ENCODE results near the gene IPO13.

Gene IPO13

GRCh38 chr1:43924516-43924915 is 22.2 kb upstream of the IPO13 start:
- no peaks in the 10 kb centered on the region for H3F3A ChIP-seq (ENCODE audit: insufficient read depth)
- no peaks in the 10 kb centered on the region for H3K27me3 ChIP-seq (ENCODE audit: low read length)
- TF ChIP-seq CTCF (IDR thresholded peaks at IDR 0.05; ENCODE audit: insufficient read depth, low read length, poor library complexity, severe bottlenecking) (no peak), EZH2phosphoT487 (conservative IDR thresholded peaks at IDR 0.05; ENCODE audit: low read length) (no peak)
- no peaks in the 10 kb centered on the region for H3K36me3 ChIP-seq (ENCODE audit: low read length)
- H3K79me2 ChIP-seq (ENCODE audit: insufficient read depth, low read length) = no peaks in the 10 kb centered on the region
- H3K4me2 ChIP-seq (ENCODE audit: low read depth, low read length, poor library complexity, severe bottlenecking) = no peak overlapping the region
- no peaks in the 10 kb centered on the region for H3K9me3 ChIP-seq (ENCODE audit: insufficient read depth, low read length)
- H3K9me2 ChIP-seq (replicated peaks; ENCODE audit: insufficient read depth, low read length) = no peaks in the 10 kb centered on the region
- H3K4me3 ChIP-seq (ENCODE audit: insufficient read depth, low read length, poor library complexity, severe bottlenecking) = no peak overlapping the region
- H3K9ac ChIP-seq (ENCODE audit: low read length) = no peak overlapping the region
- H3K27ac ChIP-seq (ENCODE audit: low read depth, low read length) = no peak overlapping the region
- H2AFZ ChIP-seq (ENCODE audit: low read depth, low read length, severe bottlenecking) = no peak overlapping the region
- no peaks in the 10 kb centered on the region for H4K20me1 ChIP-seq (ENCODE audit: low read depth, low read length)

GRCh38 chr1:43925846-43926245 is 20.9 kb upstream of the IPO13 start:
- H3F3A ChIP-seq (ENCODE audit: insufficient read depth) = no peaks in the 10 kb centered on the region
- no peak overlapping the region for H3K27ac ChIP-seq (ENCODE audit: low read depth, low read length)
- no peaks in the 10 kb centered on the region for H4K20me1 ChIP-seq (ENCODE audit: low read depth, low read length)
- no peak overlapping the region for H3K4me3 ChIP-seq (ENCODE audit: insufficient read depth, low read length, poor library complexity, severe bottlenecking)
- no peaks in the 10 kb centered on the region for H3K9me2 ChIP-seq (replicated peaks; ENCODE audit: insufficient read depth, low read length)
- H3K79me2 ChIP-seq (ENCODE audit: insufficient read depth, low read length) = no peaks in the 10 kb centered on the region
- H3K4me2 ChIP-seq (ENCODE audit: low read depth, low read length, poor library complexity, severe bottlenecking) = no peak overlapping the region
- H3K9me3 ChIP-seq (ENCODE audit: insufficient read depth, low read length) = no peaks in the 10 kb centered on the region
- H3K27me3 ChIP-seq (ENCODE audit: low read length) = no peaks in the 10 kb centered on the region
- no peak overlapping the region for H3K9ac ChIP-seq (ENCODE audit: low read length)
- H3K36me3 ChIP-seq (ENCODE audit: low read length) = no peaks in the 10 kb centered on the region
- no peak for TF ChIP-seq EZH2phosphoT487 (conservative IDR thresholded peaks at IDR 0.05; ENCODE audit: low read length)
- no peak for TF ChIP-seq CTCF (IDR thresholded peaks at IDR 0.05; ENCODE audit: insufficient read depth, low read length, poor library complexity, severe bottlenecking)
- H2AFZ ChIP-seq (ENCODE audit: low read depth, low read length, severe bottlenecking) = no peak overlapping the region

GRCh38 chr1:43930168-43930948 is 16.4 kb upstream of the IPO13 start:
- Histone ChIP-seq H3K9me2 (replicated peaks; ENCODE audit: insufficient read depth, low read length) (no peaks in the 10 kb centered on the region), H3K79me2 (ENCODE audit: insufficient read depth, low read length) (no peaks in the 10 kb centered on the region), H2AFZ (ENCODE audit: low read depth, low read length, severe bottlenecking) (no peak overlapping the region), H3K4me2 (ENCODE audit: low read depth, low read length, poor library complexity, severe bottlenecking) (no peak overlapping the region), H3K4me3 (ENCODE audit: insufficient read depth, low read length, poor library complexity, severe bottlenecking) (no peak overlapping the region), H3F3A (ENCODE audit: insufficient read depth) (no peaks in the 10 kb centered on the region), H4K20me1 (ENCODE audit: low read depth, low read length) (no peaks in the 10 kb centered on the region), H3K9me3 (ENCODE audit: insufficient read depth, low read length) (no peaks in the 10 kb centered on the region), H3K9ac (ENCODE audit: low read length) (no peak overlapping the region), H3K27me3 (ENCODE audit: low read length) (no peaks in the 10 kb centered on the region), H3K36me3 (ENCODE audit: low read length) (no peaks in the 10 kb centered on the region), H3K27ac (ENCODE audit: low read depth, low read length) (no peak overlapping the region)
- TF ChIP-seq EZH2phosphoT487 (conservative IDR thresholded peaks at IDR 0.05; ENCODE audit: low read length) (no peak), CTCF (IDR thresholded peaks at IDR 0.05; ENCODE audit: insufficient read depth, low read length, poor library complexity, severe bottlenecking) (peak; percentile 27)

Measured in SU-DHL-6 (cell line).